ENCODE results near the gene GP1BB.

GP1BB gene

GRCh38 chr22:19727310-19728150 lies 4.2 kb downstream of the GP1BB start:
- DNase-seq (ENCODE audit: low read depth): no peak

GRCh38 chr22:19728271-19728670 lies 4.9 kb downstream of the GP1BB start:
- no peak for DNase-seq (ENCODE audit: low read depth)

DNA sequence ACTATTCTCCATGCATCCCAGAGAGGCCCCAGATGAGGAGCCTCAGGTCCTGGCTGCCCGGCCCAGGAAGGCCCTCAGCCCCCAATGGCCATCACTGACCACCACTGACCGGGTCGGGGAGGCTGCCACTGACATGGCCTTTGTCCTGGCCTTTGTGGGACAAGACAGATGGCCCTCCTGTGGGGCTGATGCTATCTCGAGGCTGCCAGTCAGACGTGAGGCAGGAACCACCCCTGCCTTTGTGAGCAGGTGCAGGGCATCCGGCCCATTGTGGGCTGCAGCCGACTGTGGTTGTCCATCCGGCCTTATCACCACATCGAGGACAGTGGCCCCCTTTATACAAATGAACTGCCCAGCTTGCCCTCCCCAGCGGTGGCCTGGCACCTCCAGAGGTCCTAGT lies 5.5 kb downstream of the GP1BB start:
- no peak for DNase-seq (ENCODE audit: low read depth)

DNA sequence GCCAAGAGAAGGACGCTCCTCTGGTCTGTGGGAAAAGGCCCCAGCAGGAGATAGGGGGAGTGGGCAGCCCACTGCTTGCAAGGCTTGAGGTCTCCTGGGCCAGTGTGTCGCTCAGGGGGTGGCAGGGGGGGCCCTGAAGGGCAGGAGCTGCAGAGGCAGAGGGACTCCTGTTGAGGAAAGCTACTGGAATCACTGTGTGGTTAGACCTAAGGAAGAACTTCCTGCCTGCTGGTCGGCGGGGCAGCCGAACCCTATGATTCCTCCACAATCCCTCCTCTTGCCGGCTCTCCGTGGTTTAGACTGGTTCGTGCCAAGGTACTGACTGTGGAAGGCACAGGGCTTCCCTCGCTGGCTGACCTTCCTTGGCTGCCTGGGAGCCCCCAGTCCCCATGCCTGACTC lies 6.2 kb downstream of the GP1BB start:
- no peak for DNase-seq (ENCODE audit: low read depth)

GRCh38 chr22:19730198-19730597 lies 6.9 kb downstream of the GP1BB start:
- no peak for DNase-seq (ENCODE audit: low read depth)

GRCh38 chr22:19730655-19731360 lies 7.5 kb downstream of the GP1BB start:
- peak; percentile 52 for DNase-seq (ENCODE audit: low read depth)

GRCh38 chr22:19731361-19732135 lies 8.2 kb downstream of the GP1BB start:
- DNase-seq (ENCODE audit: low read depth): no peak

DNA sequence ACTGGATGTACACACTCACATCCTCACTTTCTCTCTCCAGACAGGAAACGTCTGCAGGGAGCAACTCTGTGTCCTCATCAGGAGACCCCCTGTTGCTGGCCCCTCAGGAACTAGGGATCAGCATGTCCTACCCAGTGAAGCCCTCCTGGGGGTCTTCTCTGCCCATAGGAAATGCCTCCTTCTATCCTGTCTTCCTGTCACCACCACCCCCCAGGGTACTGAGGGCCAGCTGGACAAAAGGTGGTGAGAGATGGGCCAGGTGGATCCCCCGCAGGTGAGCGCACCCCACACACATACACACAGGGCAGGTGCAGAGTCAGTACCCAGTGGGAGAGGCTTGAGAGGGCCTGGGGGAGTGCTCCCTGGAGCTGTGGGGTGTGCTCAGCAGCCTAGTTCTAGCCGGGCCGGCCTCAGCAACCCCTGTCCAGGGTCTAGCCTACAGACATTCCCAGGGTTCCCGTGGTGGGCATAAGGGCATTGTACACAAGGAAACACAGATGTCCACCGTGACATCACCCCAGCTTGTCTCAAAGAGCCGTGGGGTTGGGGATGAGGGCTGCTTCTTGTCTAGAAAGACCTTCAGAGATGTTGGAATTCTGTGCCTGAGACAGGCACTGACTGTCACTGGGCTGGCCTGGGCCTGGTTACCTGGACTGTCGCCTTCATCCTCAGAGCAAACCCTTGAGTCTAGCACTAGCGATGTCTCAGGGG lies 9.2 kb downstream of the GP1BB start:
- DNase-seq (ENCODE audit: low read depth): no peak

DNA sequence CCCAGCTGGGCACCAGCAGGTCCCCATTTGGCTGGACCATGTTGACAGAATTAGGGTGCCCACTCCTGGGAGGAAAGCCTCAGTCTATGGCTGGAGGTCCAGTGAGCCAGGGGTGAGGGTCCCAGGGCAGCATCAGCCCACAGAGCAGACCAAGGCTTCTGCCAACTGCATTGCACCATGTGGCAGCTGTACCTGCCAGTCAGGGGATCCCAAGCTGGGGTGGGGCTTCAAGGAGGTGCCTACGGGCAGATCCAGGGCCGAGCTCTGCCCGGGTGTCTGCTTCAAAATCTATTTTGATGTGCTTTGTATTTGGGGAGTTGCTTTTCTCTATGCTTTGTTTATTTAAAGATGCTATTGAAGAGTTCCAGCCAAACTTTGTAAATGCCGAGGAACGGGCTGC lies 10.4 kb downstream of the GP1BB start:
- no peak for DNase-seq (ENCODE audit: low read depth)

GRCh38 chr22:19734163-19734562 lies 10.8 kb downstream of the GP1BB start:
- no peak for DNase-seq (ENCODE audit: low read depth)

DNA sequence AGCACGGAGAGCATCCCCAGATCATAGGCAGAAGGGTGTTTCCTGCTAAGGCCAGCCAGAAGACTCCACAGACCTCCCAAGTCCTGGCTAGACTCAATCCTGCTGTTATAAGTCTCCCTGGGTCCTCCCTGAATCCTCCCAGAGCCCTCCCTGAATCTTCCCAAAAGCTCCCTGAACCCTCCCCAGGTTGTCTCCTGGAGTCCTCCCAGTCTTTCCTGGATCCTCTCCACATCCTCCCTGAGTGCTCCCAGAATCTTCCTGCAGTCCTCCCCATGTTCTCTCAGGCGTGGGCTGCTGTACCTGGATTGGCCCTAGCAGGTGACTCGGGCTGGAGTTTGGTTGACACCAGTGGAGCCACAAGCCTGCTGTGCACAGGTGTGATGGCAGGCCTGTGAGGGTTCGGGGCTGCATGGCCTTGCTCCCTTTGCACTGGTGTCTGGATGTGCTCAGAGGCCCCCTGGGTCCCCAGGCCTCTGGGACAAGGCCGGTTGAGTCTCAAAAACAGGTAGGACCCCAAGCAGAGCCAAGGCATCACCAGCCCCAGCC lies 11.6 kb downstream of the GP1BB start:
- DNase-seq (ENCODE audit: low read depth): no peak

DNA sequence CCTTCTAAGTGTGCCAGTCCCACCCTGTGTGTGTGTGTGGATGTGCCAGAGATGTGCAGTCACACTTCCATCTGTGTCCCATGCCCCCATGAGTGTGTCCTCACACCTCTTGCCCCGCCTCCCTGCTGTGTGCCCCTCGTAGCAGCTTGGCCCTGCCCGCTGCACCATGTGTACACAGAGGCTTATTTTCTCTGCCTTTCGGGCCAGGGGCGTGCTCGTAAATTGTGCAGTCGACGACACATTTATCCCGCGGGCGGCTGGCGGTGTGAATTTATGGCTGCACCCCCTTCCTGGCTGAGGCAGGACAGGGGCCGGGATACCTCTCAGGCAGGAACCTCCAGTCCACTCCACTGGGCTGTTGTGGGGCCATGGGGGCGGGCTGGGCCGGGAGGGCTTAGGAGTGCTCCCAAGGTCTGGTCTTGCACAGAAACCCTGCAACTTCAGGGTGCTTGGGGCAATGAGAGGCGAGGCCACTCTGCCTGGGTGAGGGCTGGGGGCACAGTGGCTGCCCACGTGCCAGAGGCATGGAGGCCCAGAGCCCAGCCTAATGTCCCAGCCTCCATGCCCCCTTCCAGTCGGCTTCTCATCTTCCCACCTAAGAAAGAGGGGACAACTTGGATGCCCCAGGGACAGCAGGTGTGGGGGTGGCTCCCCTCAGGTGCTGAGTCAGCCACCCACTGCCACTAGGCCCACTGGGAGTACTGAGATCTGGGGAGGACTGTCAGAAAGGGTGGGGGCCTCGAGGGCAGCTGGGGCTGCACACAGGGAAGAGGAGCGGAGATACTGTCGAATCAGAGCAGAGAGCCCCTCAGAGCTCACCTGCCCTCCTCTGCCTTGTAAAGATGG lies 12.5 kb downstream of the GP1BB start:
- DNase-seq (ENCODE audit: low read depth): no peak

DNA sequence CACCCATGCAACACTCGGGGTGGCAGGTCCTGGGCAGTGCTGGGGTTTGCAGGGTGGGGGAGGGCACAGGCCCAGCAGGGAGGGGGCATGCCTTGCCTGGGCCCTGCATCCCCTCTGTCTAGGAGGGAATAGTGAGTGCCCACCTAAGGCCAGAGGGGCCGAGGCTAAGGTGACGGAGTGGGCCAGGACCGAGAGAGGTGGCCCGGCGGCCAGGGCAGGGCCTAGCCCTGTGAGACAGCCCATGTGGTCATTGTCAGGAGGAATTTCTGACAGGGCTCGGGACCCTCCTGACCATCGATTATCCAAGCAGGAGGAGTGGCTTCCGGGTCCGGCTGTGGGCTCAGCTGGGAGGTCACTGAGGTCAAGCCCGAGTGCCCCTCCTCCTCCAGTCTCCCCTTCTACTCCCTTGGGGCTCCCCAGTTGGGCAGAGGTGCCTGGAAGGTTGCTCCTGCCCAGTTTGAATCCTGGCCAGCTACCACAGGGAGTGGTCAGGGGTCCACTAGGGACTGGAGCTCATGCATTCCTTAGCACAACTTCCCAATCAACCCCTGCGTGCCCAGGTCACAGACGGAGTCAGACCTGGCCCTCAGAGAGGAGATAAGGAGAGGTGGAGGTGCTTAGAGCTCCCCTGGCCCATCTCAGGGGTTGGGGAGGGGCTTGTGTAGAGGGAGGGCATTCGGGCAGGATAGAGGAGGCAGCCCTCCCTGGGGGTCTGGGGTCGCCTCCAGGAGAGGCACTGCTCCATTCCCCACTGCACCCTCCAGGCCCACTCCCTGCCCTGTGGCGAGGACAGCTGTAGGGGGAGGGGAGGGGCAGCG lies 14.7 kb downstream of the GP1BB start:
- DNase-seq (ENCODE audit: low read depth): no peak

- no peak for DNase-seq (ENCODE audit: low read depth)
Measured at GRCh38 chr22:19738664-19739447, 15.5 kb downstream of the GP1BB start.

GRCh38 chr22:19739448-19739895 lies 16.1 kb downstream of the GP1BB start:
- no peak for DNase-seq (ENCODE audit: low read depth)

DNA sequence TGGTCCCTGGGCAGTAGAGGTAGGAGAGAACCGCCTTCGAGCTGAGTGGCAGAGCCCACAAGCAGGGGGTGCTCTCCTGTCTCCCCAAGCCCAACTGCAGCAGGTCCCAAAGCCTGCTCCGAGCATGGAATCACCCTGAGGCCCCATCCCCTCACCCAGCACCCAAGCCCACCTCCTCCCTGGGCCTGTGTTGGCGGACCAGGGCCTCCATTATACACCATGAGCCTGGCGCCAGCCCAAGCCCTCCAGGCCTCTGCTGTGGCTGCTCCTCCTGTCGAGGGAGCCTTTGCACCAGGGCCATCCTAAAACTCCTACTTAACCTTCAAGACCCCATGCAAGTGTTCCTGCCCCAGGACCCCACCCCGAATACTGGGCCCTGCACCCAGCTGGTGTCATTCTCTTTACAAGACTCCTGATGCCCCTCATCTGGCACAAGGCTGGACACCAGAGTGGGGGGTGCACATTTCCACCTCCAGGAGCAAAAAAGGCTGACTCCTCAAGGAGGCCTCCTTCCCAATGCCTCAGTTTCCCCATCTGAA lies 16.6 kb downstream of the GP1BB start:
- DNase-seq (ENCODE audit: low read depth): no peak

DNA sequence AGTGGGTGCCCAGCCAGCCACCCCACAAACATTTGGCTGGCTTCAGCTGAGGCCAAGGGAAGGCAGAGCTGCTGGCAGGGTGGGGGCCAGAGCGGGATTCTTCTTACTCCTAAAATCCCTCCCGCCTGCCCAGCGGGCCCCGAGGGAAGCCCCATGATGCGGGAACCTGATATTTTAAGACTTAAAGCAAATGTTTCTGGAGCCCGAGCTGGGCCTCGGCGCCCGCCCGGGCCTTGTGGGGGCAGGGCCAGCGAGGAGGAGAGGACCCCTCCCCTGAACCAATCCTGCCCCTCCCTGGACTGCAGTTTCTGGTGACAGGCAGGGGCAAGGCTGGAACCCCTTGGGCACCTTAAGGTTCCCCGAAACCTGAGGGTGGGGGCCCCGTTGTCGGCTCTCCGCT lies 17.2 kb downstream of the GP1BB start:
- no peak for DNase-seq (ENCODE audit: low read depth)

DNA sequence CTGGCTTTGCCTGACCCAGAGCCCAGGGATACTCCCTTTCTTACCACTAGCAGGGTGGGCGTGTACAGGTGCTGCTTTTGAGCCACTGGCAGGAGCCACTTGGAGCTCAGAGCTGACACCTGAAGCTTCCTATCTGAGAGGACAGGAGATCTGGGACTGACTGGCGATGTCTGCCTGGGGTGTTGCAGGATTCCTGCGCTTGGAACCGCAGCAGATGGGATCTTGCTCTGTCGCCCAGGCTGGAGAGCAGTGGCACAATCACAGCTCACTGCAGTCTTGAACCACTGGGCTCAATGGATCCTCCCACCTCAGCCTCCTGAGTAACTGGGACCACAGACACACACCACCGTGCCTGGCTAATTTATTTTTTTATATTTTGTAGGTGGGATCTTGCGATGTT lies 17.7 kb downstream of the GP1BB start:
- DNase-seq (ENCODE audit: low read depth): no peak
